A673 (cell line): ENCODE data around the gene NT5DC2.

Experiments used
- CTCF ChIP-seq: fragments of 300-800, 200-600 bp; sonication (generic); conservative IDR thresholded peaks from 2 replicates; pipeline ENCODE4 v1.5.1; 2017; ENCODE audit warnings: low read depth, mild to moderate bottlenecking, antibody characterized with exemption, low read length, moderate library complexity, mixed read lengths
- EZH2 ChIP-seq: fragments of 200-600 bp; sonication (generic); IDR thresholded peaks from 2 replicates; pipeline ENCODE4 v1.6.1; 2017; ENCODE audit warnings: borderline replicate concordance, low read depth, mild to moderate bottlenecking, mixed read lengths, antibody characterized with exemption, low read length; ENCODE audit not compliant: poor library complexity, severe bottlenecking

GRCh38 chr3:52572221-52572620 lies 38.6 kb upstream of the NT5DC2 start:
- TF ChIP-seq CTCF: no peak
- TF ChIP-seq EZH2: no peak
